GM21576 (cell line): Measurements from ENCODE around the gene RPS21.

Source experiments
- ATAC-seq: cut with Tn5 transposase; IDR thresholded peaks from one replicate; pipeline ENCODE4 v1.9.1; 2021; ENCODE audit warnings: mild to moderate bottlenecking, moderate library complexity; ENCODE audit not compliant: unreplicated experiment

The RPS21 gene

GRCh38 chr20:62409086-62409853 is 22.4 kb downstream of the RPS21 start:
- no peak for ATAC-seq

GRCh38 chr20:62409931-62410745 is 23.2 kb downstream of the RPS21 start:
- no peak for ATAC-seq

- no peak for ATAC-seq
Observed at GRCh38 chr20:62410746-62411478, 24.0 kb downstream of the RPS21 start.

GRCh38 chr20:62411479-62412193 is 24.7 kb downstream of the RPS21 start:
- no peak for ATAC-seq

- ATAC-seq, result no peak
Observed at GRCh38 chr20:62412194-62413024, 25.5 kb downstream of the RPS21 start.

GRCh38 chr20:62413025-62413570 is 26.2 kb downstream of the RPS21 start:
- ATAC-seq, result no peak

- no peak for ATAC-seq
Observed at GRCh38 chr20:62413896-62414481, 27.1 kb downstream of the RPS21 start.

- ATAC-seq, result no peak
Observed at GRCh38 chr20:62415354-62416111, 28.6 kb downstream of the RPS21 start.

- ATAC-seq, result no peak
Observed at GRCh38 chr20:62416651-62417637, 30.0 kb downstream of the RPS21 start.

GRCh38 chr20:62417981-62418708 is 31.2 kb downstream of the RPS21 start:
- no peak for ATAC-seq

- ATAC-seq, result no peak
Observed at GRCh38 chr20:62418709-62419487, 32.0 kb downstream of the RPS21 start.

GRCh38 chr20:62419759-62420158 is 32.9 kb downstream of the RPS21 start:
- ATAC-seq, result no peak

- ATAC-seq, result no peak
Observed at GRCh38 chr20:62420846-62421715, 34.2 kb downstream of the RPS21 start.

GRCh38 chr20:62421716-62421990 is 34.8 kb downstream of the RPS21 start:
- ATAC-seq, result no peak

- ATAC-seq, result no peak
Observed at GRCh38 chr20:62422636-62423325, 35.9 kb downstream of the RPS21 start.
